Neural cell (in vitro differentiated cells): ENCODE measurements around the gene PCED1A. TPM values are rescaled to one million over a fixed set of nuclear protein-coding genes. Genes with fewer than 3 reads are reported as not detected.

ENCODE experiments used
- H2AFZ ChIP-seq: fragments of 200-600, 300-800 bp; sonication (generic), shearing (Covaris generic); 2 replicates; pipeline ENCODE4 v1.6.0; 2014; ENCODE audit warnings: low read depth, mild to moderate bottlenecking, antibody characterized with exemption, low read length, moderate library complexity
- H3F3A ChIP-seq: fragments of 200-600 bp; shearing (Covaris generic); 2 replicates; pipeline ENCODE4 v1.6.1; 2016; ENCODE audit warnings: mild to moderate bottlenecking, moderate library complexity, mixed read lengths, antibody characterized with exemption, low read length; ENCODE audit not compliant: insufficient read depth, poor library complexity, severe bottlenecking
- H3K27ac ChIP-seq: fragments of 200-600, 300-800 bp; sonication (generic), shearing (Covaris generic); 2 replicates; pipeline ENCODE4 v1.5.1; 2014; ENCODE audit warnings: mild to moderate bottlenecking, low read length, moderate library complexity
- H3K27me3 ChIP-seq: fragments of 300-800, 200-600 bp; sonication (generic), shearing (Covaris generic); 2 replicates; pipeline ENCODE4 v1.6.0; 2014; ENCODE audit warnings: mild to moderate bottlenecking, low read depth, low read length, moderate library complexity; ENCODE audit not compliant: insufficient read depth
- H3K36me3 ChIP-seq: fragments of 300-800, 200-600 bp; sonication (generic), shearing (Covaris generic); 2 replicates; pipeline ENCODE4 v1.5.1; 2014; ENCODE audit warnings: mild to moderate bottlenecking, antibody characterized with exemption, low read length, moderate library complexity; ENCODE audit not compliant: insufficient read depth
- H3K4me2 ChIP-seq: fragments of 300-800, 200-600 bp; sonication (generic), shearing (Covaris generic); 2 replicates; pipeline ENCODE4 v1.6.0; 2014; ENCODE audit warnings: mild to moderate bottlenecking, low read length
- H3K4me3 ChIP-seq: fragments of 300-800, 200-600 bp; sonication (generic), shearing (Covaris generic); 2 replicates; pipeline ENCODE4 v1.5.1; 2014; ENCODE audit warnings: mild to moderate bottlenecking, low read length, moderate library complexity
- H3K79me2 ChIP-seq: fragments of 200-600 bp; shearing (Covaris generic); replicated peaks from 2 replicates; pipeline ENCODE4 v1.6.0; 2014; ENCODE audit warnings: mild to moderate bottlenecking, low read length, moderate library complexity; ENCODE audit not compliant: insufficient read depth
- H3K9ac ChIP-seq: fragments of 300-800, 200-600 bp; sonication (generic), shearing (Covaris generic); 2 replicates; pipeline ENCODE4 v1.6.1; 2016; ENCODE audit warnings: mild to moderate bottlenecking, low read length, mixed read lengths
- H3K9me2 ChIP-seq: fragments of 200-600 bp; shearing (Covaris generic); 2 replicates; pipeline ENCODE4 v1.6.1; 2016; ENCODE audit warnings: mild to moderate bottlenecking, low read length, mixed read lengths; ENCODE audit not compliant: insufficient read depth
- H3K9me3 ChIP-seq: fragments of 200-600, 300-800 bp; sonication (generic), shearing (Covaris generic); 2 replicates; pipeline ENCODE4 v1.6.1; 2016; ENCODE audit warnings: mild to moderate bottlenecking, mixed run types, low read length, moderate library complexity, mixed read lengths
- H4K20me1 ChIP-seq: fragments of 200-600 bp; shearing (Covaris generic); 2 replicates; pipeline ENCODE4 v1.6.1; 2016; ENCODE audit warnings: mild to moderate bottlenecking, mixed run types; ENCODE audit not compliant: insufficient read depth
- EP300 ChIP-seq: fragments of 450-650 bp; conservative IDR thresholded peaks from 2 replicates; pipeline ENCODE4 v1.6.1; 2014; ENCODE audit warnings: antibody characterized with exemption, mild to moderate bottlenecking, moderate library complexity; ENCODE audit not compliant: poor library complexity, severe bottlenecking
- EZH2 ChIP-seq: fragments of 200-600, 300-800 bp; shearing (Covaris generic), sonication (generic); IDR thresholded peaks from 2 replicates; pipeline ENCODE4 v1.6.1; 2014; ENCODE audit warnings: antibody characterized with exemption, low read length, borderline replicate concordance, mild to moderate bottlenecking; ENCODE audit not compliant: insufficient read depth, poor library complexity, severe bottlenecking
- MXI1 ChIP-seq: fragments of 450-650 bp; conservative IDR thresholded peaks from 2 replicates; pipeline ENCODE4 v1.6.1; 2014; ENCODE audit warnings: antibody characterized with exemption, mild to moderate bottlenecking; ENCODE audit not compliant: poor library complexity, severe bottlenecking
- POLR2AphosphoS5 ChIP-seq: IDR thresholded peaks from 2 replicates; pipeline ENCODE4 v1.6.1; 2012
- RAD21 ChIP-seq: fragments of 450-650 bp; conservative IDR thresholded peaks from 2 replicates; pipeline ENCODE4 v1.6.1; 2014; ENCODE audit warnings: antibody characterized with exemption, mild to moderate bottlenecking, moderate library complexity
- SMC3 ChIP-seq: fragments of 450-650 bp; conservative IDR thresholded peaks from 2 replicates; pipeline ENCODE4 v1.6.1; 2014; ENCODE audit warnings: antibody characterized with exemption, mild to moderate bottlenecking, moderate library complexity; ENCODE audit not compliant: poor library complexity
- TAF1 ChIP-seq: IDR thresholded peaks from 2 replicates; pipeline ENCODE4 v1.6.1; 2012; ENCODE audit warnings: low read depth
- polyA plus RNA-seq: library from polyadenylated mRNA; depleted of rRNA; stranded (reverse); fragments of >200 nt; gene quantifications from 2 replicates; pipeline ENCODE4 v1.2.3, GENCODE V29; 2014
- TF ChIP-seq, protein P1 (sequence below): fragments of 450-650 bp; IDR thresholded peaks from 2 replicates; pipeline ENCODE4 v1.5.1; 2014; ENCODE audit warnings: antibody characterized with exemption, mild to moderate bottlenecking, moderate library complexity; ENCODE audit not compliant: poor library complexity, severe bottlenecking
- TF ChIP-seq, protein P2 (sequence below): IDR thresholded peaks from 2 replicates; pipeline ENCODE4 v1.6.1; 2012; ENCODE audit warnings: borderline replicate concordance

The PCED1A gene
- polyA plus RNA-seq, 1 donor from 2014 or later: 132 TPM

DNA sequence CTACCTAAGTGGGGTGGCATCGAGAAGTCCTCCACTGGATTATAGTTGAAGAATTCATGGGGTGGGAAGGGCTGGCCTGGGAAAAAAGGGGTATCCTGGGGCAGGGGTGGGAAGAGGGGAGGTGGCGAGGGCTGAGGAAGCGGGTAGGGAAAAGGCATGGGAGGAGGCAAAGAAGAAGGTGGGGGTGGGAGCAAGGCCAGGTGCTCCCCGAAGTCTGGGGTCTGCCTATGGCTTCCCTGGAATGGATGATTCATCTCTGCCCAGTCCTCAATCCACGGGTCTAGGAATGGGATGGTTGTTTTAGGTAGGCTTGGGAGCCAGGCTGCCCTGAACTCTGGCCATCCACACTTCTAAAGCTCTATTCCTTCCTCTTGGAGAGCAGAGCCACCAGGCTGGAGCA, 4.4 kb downstream of the PCED1A start:
- Histone ChIP-seq H3K36me3 (no peaks in the 10 kb centered on the region), H3K9ac (no peak overlapping the region), H2AFZ (no peak overlapping the region), H3K79me2 (no peaks in the 10 kb centered on the region), H3F3A (no peaks in the 10 kb centered on the region), H3K9me3 (no peaks in the 10 kb centered on the region), H3K27me3 (no peaks in the 10 kb centered on the region), H3K27ac (no peak overlapping the region), H3K9me2 (no peaks in the 10 kb centered on the region), H3K4me3 (no peak overlapping the region), H3K4me2 (no peak overlapping the region), H4K20me1 (no peaks in the 10 kb centered on the region)
- TF ChIP-seq TAF1 (no peak), POLR2AphosphoS5 (no peak), MXI1 (no peak), SMC3 (no peak), EP300 (no peak), RAD21 (no peak)
- TF ChIP-seq, protein P1, sequence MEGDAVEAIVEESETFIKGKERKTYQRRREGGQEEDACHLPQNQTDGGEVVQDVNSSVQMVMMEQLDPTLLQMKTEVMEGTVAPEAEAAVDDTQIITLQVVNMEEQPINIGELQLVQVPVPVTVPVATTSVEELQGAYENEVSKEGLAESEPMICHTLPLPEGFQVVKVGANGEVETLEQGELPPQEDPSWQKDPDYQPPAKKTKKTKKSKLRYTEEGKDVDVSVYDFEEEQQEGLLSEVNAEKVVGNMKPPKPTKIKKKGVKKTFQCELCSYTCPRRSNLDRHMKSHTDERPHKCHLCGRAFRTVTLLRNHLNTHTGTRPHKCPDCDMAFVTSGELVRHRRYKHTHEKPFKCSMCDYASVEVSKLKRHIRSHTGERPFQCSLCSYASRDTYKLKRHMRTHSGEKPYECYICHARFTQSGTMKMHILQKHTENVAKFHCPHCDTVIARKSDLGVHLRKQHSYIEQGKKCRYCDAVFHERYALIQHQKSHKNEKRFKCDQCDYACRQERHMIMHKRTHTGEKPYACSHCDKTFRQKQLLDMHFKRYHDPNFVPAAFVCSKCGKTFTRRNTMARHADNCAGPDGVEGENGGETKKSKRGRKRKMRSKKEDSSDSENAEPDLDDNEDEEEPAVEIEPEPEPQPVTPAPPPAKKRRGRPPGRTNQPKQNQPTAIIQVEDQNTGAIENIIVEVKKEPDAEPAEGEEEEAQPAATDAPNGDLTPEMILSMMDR: no peak
- TF ChIP-seq, protein P2, sequence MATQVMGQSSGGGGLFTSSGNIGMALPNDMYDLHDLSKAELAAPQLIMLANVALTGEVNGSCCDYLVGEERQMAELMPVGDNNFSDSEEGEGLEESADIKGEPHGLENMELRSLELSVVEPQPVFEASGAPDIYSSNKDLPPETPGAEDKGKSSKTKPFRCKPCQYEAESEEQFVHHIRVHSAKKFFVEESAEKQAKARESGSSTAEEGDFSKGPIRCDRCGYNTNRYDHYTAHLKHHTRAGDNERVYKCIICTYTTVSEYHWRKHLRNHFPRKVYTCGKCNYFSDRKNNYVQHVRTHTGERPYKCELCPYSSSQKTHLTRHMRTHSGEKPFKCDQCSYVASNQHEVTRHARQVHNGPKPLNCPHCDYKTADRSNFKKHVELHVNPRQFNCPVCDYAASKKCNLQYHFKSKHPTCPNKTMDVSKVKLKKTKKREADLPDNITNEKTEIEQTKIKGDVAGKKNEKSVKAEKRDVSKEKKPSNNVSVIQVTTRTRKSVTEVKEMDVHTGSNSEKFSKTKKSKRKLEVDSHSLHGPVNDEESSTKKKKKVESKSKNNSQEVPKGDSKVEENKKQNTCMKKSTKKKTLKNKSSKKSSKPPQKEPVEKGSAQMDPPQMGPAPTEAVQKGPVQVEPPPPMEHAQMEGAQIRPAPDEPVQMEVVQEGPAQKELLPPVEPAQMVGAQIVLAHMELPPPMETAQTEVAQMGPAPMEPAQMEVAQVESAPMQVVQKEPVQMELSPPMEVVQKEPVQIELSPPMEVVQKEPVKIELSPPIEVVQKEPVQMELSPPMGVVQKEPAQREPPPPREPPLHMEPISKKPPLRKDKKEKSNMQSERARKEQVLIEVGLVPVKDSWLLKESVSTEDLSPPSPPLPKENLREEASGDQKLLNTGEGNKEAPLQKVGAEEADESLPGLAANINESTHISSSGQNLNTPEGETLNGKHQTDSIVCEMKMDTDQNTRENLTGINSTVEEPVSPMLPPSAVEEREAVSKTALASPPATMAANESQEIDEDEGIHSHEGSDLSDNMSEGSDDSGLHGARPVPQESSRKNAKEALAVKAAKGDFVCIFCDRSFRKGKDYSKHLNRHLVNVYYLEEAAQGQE: no peak

DNA sequence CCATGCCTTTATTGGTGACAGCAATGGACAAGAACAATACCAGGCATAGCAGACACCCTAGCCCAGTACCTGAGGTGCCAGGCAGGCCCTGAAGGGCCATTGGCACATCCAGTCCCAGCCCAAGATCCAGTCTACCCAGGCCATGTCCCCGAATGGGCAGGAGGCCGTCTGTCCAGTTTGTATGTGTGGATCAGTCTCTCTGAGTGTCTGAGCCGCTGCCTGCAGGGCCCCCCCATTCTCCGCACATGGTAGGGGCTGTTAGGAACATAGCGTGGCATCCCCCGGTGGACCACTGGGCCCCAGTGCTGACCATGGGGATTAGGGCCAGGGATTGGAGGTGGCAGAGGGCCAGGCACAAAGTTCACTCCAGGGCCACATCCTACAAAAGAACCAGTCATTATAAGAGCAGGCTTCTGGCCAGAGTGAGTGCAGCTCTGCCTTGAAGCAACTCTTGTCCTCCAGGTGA, 5.1 kb downstream of the PCED1A start:
- Histone ChIP-seq H4K20me1 (no peaks in the 10 kb centered on the region), H3K4me2 (no peak overlapping the region), H3F3A (no peaks in the 10 kb centered on the region), H3K4me3 (no peak overlapping the region), H3K9me3 (no peaks in the 10 kb centered on the region), H3K9ac (no peak overlapping the region), H3K27me3 (no peaks in the 10 kb centered on the region), H3K36me3 (no peaks in the 10 kb centered on the region), H3K79me2 (no peaks in the 10 kb centered on the region), H3K9me2 (no peaks in the 10 kb centered on the region), H3K27ac (no peak overlapping the region), H2AFZ (no peak overlapping the region)
- TF ChIP-seq EP300 (no peak), TAF1 (no peak), RAD21 (no peak), EZH2 (no peak), MXI1 (no peak), POLR2AphosphoS5 (no peak)
- TF ChIP-seq, protein P1: no peak
